ENCODE data around the gene PAX3. TPM values are rescaled to one million over a fixed set of nuclear protein-coding genes. Genes with fewer than 3 reads are reported as not detected.

PAX3 gene
- total and polyA plus RNA-seq, 11 donors, result 0.42 TPM; not detected in 10

DNA sequence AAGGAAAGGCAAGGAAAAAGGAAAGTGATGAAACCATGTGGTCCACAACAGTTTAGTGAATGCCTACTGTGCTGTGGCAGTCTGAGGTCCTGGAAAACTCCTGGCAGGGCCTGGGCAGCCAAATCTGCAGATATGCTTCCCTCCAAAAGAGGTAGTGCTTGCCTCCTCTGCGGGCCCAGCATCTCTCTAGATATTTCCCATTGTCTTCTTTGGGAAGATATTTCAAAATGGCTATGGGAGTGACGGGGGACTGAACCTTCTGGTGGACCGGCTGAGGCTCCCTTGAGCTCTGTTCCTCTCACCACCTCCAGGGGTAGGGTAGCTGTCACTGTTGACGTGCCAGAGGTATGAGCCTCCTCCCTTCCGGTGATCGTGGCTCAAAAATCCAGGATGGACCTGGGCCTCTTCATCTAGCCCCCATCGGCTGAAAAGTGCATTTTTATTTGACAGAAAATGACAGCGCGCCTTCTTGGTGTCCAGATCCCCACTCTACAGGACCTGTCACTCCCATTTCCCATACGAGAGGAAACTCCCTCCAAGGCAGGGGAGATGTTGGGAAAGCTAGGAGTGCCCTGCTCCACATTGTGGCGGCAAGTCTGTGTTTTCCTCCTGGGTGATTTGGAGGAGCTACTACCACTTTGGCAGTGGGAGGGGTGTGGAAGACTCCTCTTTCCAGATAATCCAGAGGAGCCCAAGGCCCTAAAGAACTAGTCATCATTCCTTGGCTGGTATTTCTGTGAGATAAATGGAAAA is 9.4 kb upstream of the PAX3 start:
- Histone ChIP-seq H3K36me3 (no peaks in the 10 kb centered on the region), H3K4me1 (peaks cover 0 to 45% (median 18%) of the 10 kb centered on the region in 12 donors), H3K27ac (no peak overlapping the region), H3K9me3 (no peaks in the 10 kb centered on the region), H3K4me3 (no peak overlapping the region), H3K27me3 (peaks cover 87 to 100% (median 99%) of the 10 kb centered on the region in 9 donors)
- intact Hi-C loops (cut with DNase I), result loop anchor here in 4 of 10 donors (10.0 kb wide), 2 partner anchors 243 to 253 kb away; no protein-coding TSS in a partner anchor
- DNase-seq (no peak), ATAC-seq (no peak)
- TF ChIP-seq, protein P1, sequence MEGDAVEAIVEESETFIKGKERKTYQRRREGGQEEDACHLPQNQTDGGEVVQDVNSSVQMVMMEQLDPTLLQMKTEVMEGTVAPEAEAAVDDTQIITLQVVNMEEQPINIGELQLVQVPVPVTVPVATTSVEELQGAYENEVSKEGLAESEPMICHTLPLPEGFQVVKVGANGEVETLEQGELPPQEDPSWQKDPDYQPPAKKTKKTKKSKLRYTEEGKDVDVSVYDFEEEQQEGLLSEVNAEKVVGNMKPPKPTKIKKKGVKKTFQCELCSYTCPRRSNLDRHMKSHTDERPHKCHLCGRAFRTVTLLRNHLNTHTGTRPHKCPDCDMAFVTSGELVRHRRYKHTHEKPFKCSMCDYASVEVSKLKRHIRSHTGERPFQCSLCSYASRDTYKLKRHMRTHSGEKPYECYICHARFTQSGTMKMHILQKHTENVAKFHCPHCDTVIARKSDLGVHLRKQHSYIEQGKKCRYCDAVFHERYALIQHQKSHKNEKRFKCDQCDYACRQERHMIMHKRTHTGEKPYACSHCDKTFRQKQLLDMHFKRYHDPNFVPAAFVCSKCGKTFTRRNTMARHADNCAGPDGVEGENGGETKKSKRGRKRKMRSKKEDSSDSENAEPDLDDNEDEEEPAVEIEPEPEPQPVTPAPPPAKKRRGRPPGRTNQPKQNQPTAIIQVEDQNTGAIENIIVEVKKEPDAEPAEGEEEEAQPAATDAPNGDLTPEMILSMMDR (IDR thresholded peaks at IDR 0.05), result no peak
- no peak for TF ChIP-seq POLR2A (IDR thresholded peaks at IDR 0.05)
- 9 to 16% (median 10%) methylated on average over 11 of the region's 11 CpGs for WGBS, 4 donors

DNA sequence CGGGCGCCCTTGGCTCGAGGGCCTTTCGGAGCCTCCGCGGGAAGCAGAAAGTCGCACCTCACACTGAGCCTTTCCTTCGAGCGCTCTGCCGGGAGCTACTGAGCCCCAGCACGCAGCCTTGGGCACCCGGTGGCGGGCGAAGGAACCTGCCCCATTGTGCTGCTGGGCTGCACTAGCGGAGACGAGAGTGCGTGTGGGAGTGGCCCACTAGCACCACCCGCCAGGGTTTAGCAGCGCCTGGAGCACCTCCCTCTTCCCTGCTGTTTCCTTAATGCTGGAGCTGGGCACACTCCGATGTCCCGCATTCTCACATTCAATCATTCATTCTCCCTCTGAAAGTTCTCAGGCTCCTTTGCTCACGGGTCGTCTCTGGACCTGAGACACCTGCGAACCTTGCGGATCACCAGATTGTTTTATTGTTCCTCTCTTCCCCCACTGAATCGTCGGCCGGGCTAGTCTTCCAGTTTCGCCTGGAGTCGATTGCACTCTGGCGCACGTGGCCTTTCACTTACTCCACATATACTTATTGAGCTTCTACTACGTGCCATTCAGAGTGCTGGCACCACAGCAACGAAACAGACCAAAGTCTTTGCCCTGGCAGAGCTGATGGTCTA is 8.5 kb upstream of the PAX3 start:
- DNase-seq (peak in 1 of 5 donors; percentile 53), ATAC-seq (peak in 1 of 4 donors; percentile 41)
- Histone ChIP-seq H3K27ac (no peak overlapping the region), H3K4me1 (peaks cover 0 to 48% (median 18%) of the 10 kb centered on the region in 12 donors), H3K27me3 (peaks cover 85 to 100% (median 100%) of the 10 kb centered on the region in 9 donors), H3K36me3 (no peaks in the 10 kb centered on the region), H3K4me3 (peak overlapping the region in 1 of 12 donors; percentile 31), H3K9me3 (no peaks in the 10 kb centered on the region)
- intact Hi-C loops (cut with DNase I), result loop anchor here in 4 of 10 donors (10.0 kb wide), 2 partner anchors 242 to 252 kb away; no protein-coding TSS in a partner anchor
- no peak for TF ChIP-seq POLR2A (IDR thresholded peaks at IDR 0.05)
- TF ChIP-seq, protein P1 (IDR thresholded peaks at IDR 0.05), result no peak
- WGBS, 4 donors, result 2 to 5% (median 4%) methylated on average over 24 to 34 of the region's 34 CpGs

DNA sequence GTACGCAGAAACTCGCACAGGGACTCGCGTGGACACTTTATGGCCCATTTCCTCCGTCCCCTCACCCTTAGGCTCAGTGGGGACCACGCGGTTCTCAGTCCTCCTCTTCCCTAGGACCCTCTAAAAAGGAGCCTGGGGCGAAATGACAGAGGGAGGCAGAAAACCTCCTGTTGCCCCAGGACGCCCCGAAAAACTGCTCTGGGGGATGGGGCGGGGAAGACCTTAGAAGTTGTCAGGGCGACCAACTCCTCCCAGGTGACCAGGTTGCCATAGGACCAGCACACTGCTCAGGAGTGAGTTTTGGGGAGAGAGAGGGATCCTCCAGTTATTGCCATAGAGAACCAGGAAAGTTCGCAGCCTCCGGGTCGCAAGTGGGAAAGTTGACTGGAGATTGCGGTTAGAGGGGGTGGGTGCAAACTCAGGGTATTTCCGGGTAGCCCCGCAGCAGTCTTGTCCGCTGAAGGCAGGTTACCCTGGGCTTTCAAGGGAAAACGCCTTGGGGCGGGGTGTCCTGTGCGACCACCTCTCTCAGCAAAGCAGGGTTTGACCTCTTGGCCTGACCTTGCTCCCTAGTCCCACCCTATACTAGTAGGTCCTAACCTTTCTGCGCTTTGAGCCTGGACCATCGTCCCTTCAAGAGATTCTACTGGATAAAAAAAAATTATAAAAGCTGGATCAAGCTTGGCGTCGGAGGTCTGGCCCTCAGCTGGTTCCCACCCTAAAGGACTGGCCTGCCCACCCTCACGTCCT is 7.8 kb upstream of the PAX3 start:
- no peak for TF ChIP-seq POLR2A (IDR thresholded peaks at IDR 0.05)
- TF ChIP-seq, protein P1 (IDR thresholded peaks at IDR 0.05), result no peak
- no peaks in the 10 kb centered on the region for H3K36me3 ChIP-seq
- DNase-seq (no peak), ATAC-seq (no peak)
- H3K4me1 ChIP-seq, result peaks cover 0 to 51% (median 18%) of the 10 kb centered on the region in 12 donors
- H3K27ac ChIP-seq, result no peak overlapping the region
- H3K27me3 ChIP-seq, result peaks cover 84 to 100% (median 100%) of the 10 kb centered on the region in 9 donors
- H3K4me3 ChIP-seq, result peak overlapping the region; percentile 23 to 65 (median 52)
- no peaks in the 10 kb centered on the region for H3K9me3 ChIP-seq
- intact Hi-C loops (cut with DNase I), result loop anchor here in 4 of 10 donors (10.0 kb wide), 2 partner anchors 242 to 252 kb away; no protein-coding TSS in a partner anchor
- 3 to 5% (median 4%) methylated on average over 26 to 27 of the region's 27 CpGs for WGBS, 4 donors

Measured in heart left ventricle (tissue), 16 donors.